ENCODE measurements around the gene WSCD2. TPM values are rescaled to one million over a fixed set of nuclear protein-coding genes. Genes with fewer than 3 reads are reported as not detected.

WSCD2 gene
- total and polyA plus RNA-seq, 2 experiments from 2014 or later = not detected

DNA sequence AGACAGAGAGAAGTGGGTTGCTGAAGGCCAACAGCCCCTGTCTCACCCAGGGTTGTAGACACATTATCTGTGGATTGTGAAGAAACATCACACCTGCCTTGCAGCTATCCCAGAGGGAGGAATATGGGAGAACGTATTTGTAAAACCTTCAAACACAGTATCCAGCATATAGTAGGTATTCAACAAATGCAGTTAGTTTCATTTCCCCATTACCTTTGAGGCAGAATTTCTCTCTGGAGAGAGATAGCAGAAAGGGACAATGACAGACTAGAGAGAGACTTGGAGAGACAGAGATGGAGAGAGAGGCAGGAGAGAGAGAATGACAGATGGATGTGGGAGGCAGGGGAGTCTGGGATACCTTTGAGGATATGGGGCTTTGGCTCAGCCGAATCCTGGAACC lies 62.0 kb downstream of the WSCD2 start:
- Histone ChIP-seq H3K4me2 (ENCODE audit: unreplicated experiment) (no peak overlapping the region), H3K4me3 (no peak overlapping the region), H3K4me1 (ENCODE audit: insufficient read depth) (no peaks in the 10 kb centered on the region), H3K27me3 (replicated peaks; ENCODE audit: insufficient read depth) (no peaks in the 10 kb centered on the region), H2AFZ (no peak overlapping the region), H4K20me1 (ENCODE audit: insufficient read depth) (no peaks in the 10 kb centered on the region), H3K36me3 (ENCODE audit: low read depth) (no peaks in the 10 kb centered on the region), H3K9ac (no peak overlapping the region), H3K27ac (no peak overlapping the region), H3K9me2 (ENCODE audit: insufficient read depth) (0 out of 2 replicates have a peak, but pooled peaks cover 3% of the 10 kb centered on the region), H3K9me3 (ENCODE audit: low read depth) (no peaks in the 10 kb centered on the region), H3F3A (ENCODE audit: insufficient read depth) (no peaks in the 10 kb centered on the region), H3K79me2 (ENCODE audit: insufficient read depth) (no peaks in the 10 kb centered on the region)
- TF ChIP-seq EZH2 (IDR thresholded peaks at IDR 0.05; ENCODE audit: insufficient read depth, poor library complexity, severe bottlenecking) (no peak), EZH2phosphoT487 (IDR thresholded peaks at IDR 0.05; ENCODE audit: insufficient read depth, low read depth) (no peak)
- in situ Hi-C loops (cut with MboI) = no loop called here
- no peak for DNase-seq
- WGBS, 2 experiments (ENCODE audit: low coverage in 1 of 2, low lambda C conversion rate in 2 of 2, missing lambda C conversion rate in 2 of 2) = 15 to 17% methylated on average over 2 of the region's 2 CpGs

DNA sequence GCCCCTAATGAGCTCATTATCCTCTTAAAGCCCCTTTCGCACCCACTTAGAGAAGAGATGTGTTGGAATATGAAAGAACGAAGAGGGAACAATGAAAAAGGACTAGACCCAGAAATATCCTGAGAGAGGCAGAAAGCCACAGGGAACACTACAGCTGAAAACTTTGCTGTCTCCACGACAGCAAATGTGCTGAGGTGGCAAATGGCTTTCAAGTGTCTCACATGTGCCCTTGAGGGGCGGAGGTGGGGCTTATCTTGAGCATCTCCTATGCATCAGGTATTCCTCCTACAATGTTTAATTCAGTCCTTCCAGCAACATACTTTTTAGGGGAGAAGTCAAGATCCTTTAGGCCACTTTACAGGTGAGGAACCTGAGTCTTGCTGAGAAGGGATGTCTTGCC lies 62.9 kb downstream of the WSCD2 start:
- Histone ChIP-seq H3F3A (ENCODE audit: insufficient read depth) (no peaks in the 10 kb centered on the region), H3K9me3 (ENCODE audit: low read depth) (no peaks in the 10 kb centered on the region), H2AFZ (no peak overlapping the region), H3K9ac (no peak overlapping the region), H3K4me3 (no peak overlapping the region), H3K36me3 (ENCODE audit: low read depth) (no peaks in the 10 kb centered on the region), H3K27me3 (replicated peaks; ENCODE audit: insufficient read depth) (no peaks in the 10 kb centered on the region), H3K4me1 (ENCODE audit: insufficient read depth) (no peaks in the 10 kb centered on the region), H4K20me1 (ENCODE audit: insufficient read depth) (no peaks in the 10 kb centered on the region), H3K9me2 (ENCODE audit: insufficient read depth) (0 out of 2 replicates have a peak, but pooled peaks cover 3% of the 10 kb centered on the region), H3K79me2 (ENCODE audit: insufficient read depth) (no peaks in the 10 kb centered on the region), H3K27ac (no peak overlapping the region), H3K4me2 (ENCODE audit: unreplicated experiment) (no peak overlapping the region)
- in situ Hi-C loops (cut with MboI) = no loop called here
- TF ChIP-seq EZH2phosphoT487 (IDR thresholded peaks at IDR 0.05; ENCODE audit: insufficient read depth, low read depth) = no peak
- 11 to 13% methylated on average over 4 of the region's 4 CpGs for WGBS, 2 experiments (ENCODE audit: low coverage in 1 of 2, low lambda C conversion rate in 2 of 2, missing lambda C conversion rate in 2 of 2)
- DNase-seq = no peak

DNA sequence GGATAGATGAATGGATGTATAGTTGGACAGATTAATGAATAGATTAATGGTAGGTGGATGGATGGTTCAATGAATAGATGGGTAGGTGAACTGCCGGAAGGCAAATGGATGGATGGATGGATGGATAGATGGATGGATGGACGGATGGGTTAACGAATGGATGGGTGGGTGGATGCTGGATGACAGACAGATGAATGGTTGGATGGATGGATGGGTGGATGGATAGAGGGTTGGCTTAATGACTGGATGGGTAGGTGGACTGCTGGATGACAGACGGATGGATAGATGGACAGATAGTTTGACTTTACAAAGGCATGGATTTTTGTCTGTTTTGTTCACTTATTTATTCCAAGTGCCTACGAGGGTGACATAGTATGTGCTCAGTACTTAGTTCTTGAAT lies 64.4 kb downstream of the WSCD2 start:
- Histone ChIP-seq H3K9ac (no peak overlapping the region), H3K9me3 (ENCODE audit: low read depth) (no peaks in the 10 kb centered on the region), H3F3A (ENCODE audit: insufficient read depth) (no peaks in the 10 kb centered on the region), H2AFZ (no peak overlapping the region), H3K36me3 (ENCODE audit: low read depth) (no peaks in the 10 kb centered on the region), H3K79me2 (ENCODE audit: insufficient read depth) (no peaks in the 10 kb centered on the region), H3K27ac (no peak overlapping the region), H3K27me3 (replicated peaks; ENCODE audit: insufficient read depth) (no peaks in the 10 kb centered on the region), H3K4me2 (ENCODE audit: unreplicated experiment) (no peak overlapping the region), H4K20me1 (ENCODE audit: insufficient read depth) (no peaks in the 10 kb centered on the region), H3K4me3 (no peak overlapping the region), H3K4me1 (ENCODE audit: insufficient read depth) (no peaks in the 10 kb centered on the region), H3K9me2 (ENCODE audit: insufficient read depth) (0 out of 2 replicates have a peak, but pooled peaks cover 3% of the 10 kb centered on the region)
- DNase-seq = no peak
- TF ChIP-seq EZH2 (IDR thresholded peaks at IDR 0.05; ENCODE audit: insufficient read depth, poor library complexity, severe bottlenecking) (no peak), EZH2phosphoT487 (IDR thresholded peaks at IDR 0.05; ENCODE audit: insufficient read depth, low read depth) (no peak)
- WGBS, 2 experiments (ENCODE audit: low coverage in 1 of 2, low lambda C conversion rate in 2 of 2, missing lambda C conversion rate in 2 of 2) = 55 to 58% methylated on average over 5 of the region's 5 CpGs
- in situ Hi-C loops (cut with MboI) = no loop called here

DNA sequence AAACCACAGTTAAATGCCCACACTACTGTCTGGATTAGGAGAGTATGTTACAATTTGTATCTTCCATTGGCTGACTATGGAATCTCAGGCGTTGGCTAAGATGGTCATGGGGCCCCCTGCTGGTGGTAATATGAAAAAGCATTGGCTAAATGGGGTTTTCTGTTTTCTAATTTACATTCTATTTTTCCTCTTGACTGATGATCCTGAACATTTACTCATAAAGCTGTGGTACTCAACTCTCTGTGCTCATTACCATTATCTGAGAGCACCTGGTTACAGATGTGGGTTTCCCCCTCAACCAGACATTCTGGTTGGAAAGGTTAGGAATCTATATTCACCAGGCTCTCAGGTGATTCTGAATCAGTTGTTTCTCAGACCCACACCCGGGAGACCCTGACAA lies 64.8 kb downstream of the WSCD2 start:
- in situ Hi-C loops (cut with MboI) = no loop called here
- H3K79me2 ChIP-seq (ENCODE audit: insufficient read depth) = no peaks in the 10 kb centered on the region
- H4K20me1 ChIP-seq (ENCODE audit: insufficient read depth) = no peaks in the 10 kb centered on the region
- H2AFZ ChIP-seq = no peak overlapping the region
- H3F3A ChIP-seq (ENCODE audit: insufficient read depth) = no peaks in the 10 kb centered on the region
- H3K9me2 ChIP-seq (ENCODE audit: insufficient read depth) = 0 out of 2 replicates have a peak, but pooled peaks cover 3% of the 10 kb centered on the region
- WGBS, 2 experiments (ENCODE audit: low coverage in 1 of 2, low lambda C conversion rate in 2 of 2, missing lambda C conversion rate in 2 of 2) = 7 to 28% methylated on average over 2 of the region's 2 CpGs
- no peak overlapping the region for H3K4me3 ChIP-seq
- H3K9me3 ChIP-seq (ENCODE audit: low read depth) = no peaks in the 10 kb centered on the region
- no peak overlapping the region for H3K27ac ChIP-seq
- no peak overlapping the region for H3K4me2 ChIP-seq (ENCODE audit: unreplicated experiment)
- no peaks in the 10 kb centered on the region for H3K36me3 ChIP-seq (ENCODE audit: low read depth)
- no peak overlapping the region for H3K9ac ChIP-seq
- TF ChIP-seq EZH2 (IDR thresholded peaks at IDR 0.05; ENCODE audit: insufficient read depth, poor library complexity, severe bottlenecking) = no peak
- no peak for TF ChIP-seq EZH2phosphoT487 (IDR thresholded peaks at IDR 0.05; ENCODE audit: insufficient read depth, low read depth)
- peak; percentile 47 for DNase-seq
- no peaks in the 10 kb centered on the region for H3K4me1 ChIP-seq (ENCODE audit: insufficient read depth)
- H3K27me3 ChIP-seq (replicated peaks; ENCODE audit: insufficient read depth) = no peaks in the 10 kb centered on the region

DNA sequence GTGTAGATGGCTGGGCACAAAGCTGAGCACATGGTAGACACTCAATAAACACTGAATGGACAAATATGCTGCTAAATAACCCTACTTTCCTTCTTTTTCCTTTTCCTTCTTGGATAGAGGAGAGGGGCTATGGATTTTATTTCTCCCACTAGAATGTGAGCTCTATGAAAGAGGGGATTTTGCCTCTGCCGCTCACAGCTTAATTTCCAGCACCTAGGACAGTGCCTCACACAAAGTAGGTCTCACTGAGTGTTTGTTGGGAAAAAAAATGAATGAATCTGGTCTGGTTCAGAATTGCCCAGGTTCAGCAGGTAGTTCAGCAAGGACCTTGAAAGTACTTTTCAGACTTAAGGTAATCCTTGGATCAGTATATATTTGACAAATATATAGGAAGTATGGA lies 65.5 kb downstream of the WSCD2 start:
- no peaks in the 10 kb centered on the region for H3K79me2 ChIP-seq (ENCODE audit: insufficient read depth)
- H2AFZ ChIP-seq = no peak overlapping the region
- H3K4me1 ChIP-seq (ENCODE audit: insufficient read depth) = no peaks in the 10 kb centered on the region
- H3K4me2 ChIP-seq (ENCODE audit: unreplicated experiment) = no peak overlapping the region
- 38 to 63% methylated on average over 1 of the region's 1 CpG for WGBS, 2 experiments (ENCODE audit: low coverage in 1 of 2, low lambda C conversion rate in 2 of 2, missing lambda C conversion rate in 2 of 2)
- H3K27ac ChIP-seq = no peak overlapping the region
- H3K9me3 ChIP-seq (ENCODE audit: low read depth) = no peaks in the 10 kb centered on the region
- H3K9me2 ChIP-seq (ENCODE audit: insufficient read depth) = 0 out of 2 replicates have a peak, but pooled peaks cover 3% of the 10 kb centered on the region
- DNase-seq = no peak
- TF ChIP-seq EZH2 (IDR thresholded peaks at IDR 0.05; ENCODE audit: insufficient read depth, poor library complexity, severe bottlenecking) (no peak), EZH2phosphoT487 (IDR thresholded peaks at IDR 0.05; ENCODE audit: insufficient read depth, low read depth) (no peak)
- no peaks in the 10 kb centered on the region for H3K27me3 ChIP-seq (replicated peaks; ENCODE audit: insufficient read depth)
- H4K20me1 ChIP-seq (ENCODE audit: insufficient read depth) = no peaks in the 10 kb centered on the region
- no peak overlapping the region for H3K4me3 ChIP-seq
- H3K9ac ChIP-seq = no peak overlapping the region
- no peaks in the 10 kb centered on the region for H3K36me3 ChIP-seq (ENCODE audit: low read depth)
- in situ Hi-C loops (cut with MboI) = no loop called here
- no peaks in the 10 kb centered on the region for H3F3A ChIP-seq (ENCODE audit: insufficient read depth)
